ENCODE measurements around the gene SCARB1. TPM values are rescaled to one million over a fixed set of nuclear protein-coding genes. Genes with fewer than 3 reads are reported as not detected.
A peak's percentile ranks its signal among the peaks of the same experiment; 100 is the strongest.

Gene SCARB1
- total RNA-seq, 1 experiment from 2014 or later: 4.1 TPM

DNA sequence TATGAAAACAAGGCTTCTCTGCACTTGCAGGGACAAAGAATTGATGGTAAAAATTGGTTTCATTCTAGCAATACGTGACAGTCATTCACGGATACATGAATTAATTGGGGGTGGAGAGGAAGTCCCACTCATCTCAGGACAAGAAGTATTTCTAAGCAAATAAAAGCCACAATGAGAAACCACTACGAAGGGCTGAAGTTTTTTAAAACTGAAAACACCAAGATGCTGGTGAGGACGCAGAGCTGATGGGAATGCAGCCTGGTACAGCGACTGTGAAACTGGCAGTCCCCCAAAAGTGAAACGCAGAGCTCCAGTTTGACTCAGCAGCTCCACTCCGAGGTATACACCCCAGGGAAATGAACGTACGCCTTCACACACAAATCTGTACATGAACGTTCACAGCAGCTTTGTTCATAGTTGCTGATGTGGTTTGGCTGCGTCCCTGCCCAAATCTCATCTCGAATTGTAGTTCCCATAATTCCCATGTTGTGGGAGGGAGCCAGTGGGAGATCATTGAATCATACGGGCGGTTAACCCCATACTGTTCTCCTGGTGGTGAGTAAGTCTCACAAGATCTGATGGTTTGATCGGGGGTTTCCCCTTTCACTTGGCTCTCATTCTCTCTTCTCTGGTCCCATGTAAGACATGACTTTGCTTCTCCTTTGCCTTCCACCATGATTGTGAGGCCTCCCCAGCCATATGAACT lies 89.0 kb downstream of the SCARB1 start:
- DNase-seq (ENCODE audit: low read depth): peak; percentile 91

GRCh38 chr12:124774054-124774461 lies 89.6 kb downstream of the SCARB1 start:
- no peak for DNase-seq (ENCODE audit: low read depth)

DNA sequence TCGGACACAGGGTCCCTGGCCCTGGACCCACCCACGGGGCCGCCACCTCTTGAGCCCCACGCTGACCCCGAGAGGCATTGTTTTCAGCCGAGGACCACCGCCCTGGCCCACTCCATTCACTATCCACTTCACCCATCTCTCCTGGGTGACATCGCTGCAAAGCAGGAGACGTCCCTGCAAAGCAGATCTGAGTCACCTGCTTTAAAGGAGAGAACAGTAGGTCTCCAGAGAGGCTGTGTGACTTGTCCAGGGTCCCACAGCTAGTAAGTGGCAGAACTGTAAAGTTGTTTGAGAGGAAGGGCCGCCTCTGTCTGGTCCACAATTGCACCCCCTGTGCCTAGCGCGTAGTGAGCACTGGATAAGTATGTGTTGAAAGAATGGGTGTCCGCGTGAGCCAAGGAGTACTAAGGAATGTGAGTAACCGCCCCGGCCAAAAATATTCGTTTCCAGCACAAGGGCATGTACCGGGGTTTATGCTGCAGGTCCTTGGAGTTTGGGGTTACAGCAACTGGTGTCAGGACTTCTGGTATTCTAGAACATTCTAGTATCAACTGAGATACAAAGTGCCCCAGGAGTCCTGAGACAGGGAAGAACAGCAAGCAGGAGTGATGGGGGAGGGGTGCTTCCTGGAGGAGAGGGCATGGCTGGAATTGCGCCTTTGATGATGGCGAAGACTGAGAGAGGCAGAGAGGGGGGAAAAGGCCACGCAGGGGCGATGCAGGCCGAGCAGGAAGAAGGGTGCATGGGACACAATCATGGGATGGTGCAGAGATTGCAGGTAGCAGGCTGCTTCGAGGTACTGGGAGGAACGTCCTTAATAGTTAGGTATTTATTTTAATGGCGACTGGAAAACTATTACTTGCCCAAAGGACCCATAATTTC lies 91.1 kb downstream of the SCARB1 start:
- no peak for DNase-seq (ENCODE audit: low read depth)

- DNase-seq (ENCODE audit: low read depth): peak; percentile 86
Measured at GRCh38 chr12:124771462-124772288, 92.0 kb downstream of the SCARB1 start.

DNA sequence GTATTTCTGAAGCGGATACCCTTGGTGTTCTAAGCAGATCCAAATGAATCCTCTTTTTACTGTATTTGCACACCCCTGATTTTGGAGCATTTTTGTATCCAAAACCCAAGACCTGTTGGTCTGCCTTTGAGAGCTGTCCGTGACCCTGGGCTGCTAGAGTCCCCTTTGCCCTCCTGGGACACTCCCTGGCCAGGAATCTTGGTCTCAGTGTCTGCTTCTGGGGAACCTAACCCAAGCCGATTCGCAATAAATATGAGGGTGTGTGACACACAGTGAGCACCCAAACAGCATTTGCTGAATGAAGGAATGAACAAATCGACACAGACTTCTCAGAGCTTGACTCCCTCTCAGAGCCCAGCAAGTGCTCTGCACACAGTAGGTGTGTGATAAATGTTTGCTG lies 92.9 kb downstream of the SCARB1 start:
- no peak for DNase-seq (ENCODE audit: low read depth)

DNA sequence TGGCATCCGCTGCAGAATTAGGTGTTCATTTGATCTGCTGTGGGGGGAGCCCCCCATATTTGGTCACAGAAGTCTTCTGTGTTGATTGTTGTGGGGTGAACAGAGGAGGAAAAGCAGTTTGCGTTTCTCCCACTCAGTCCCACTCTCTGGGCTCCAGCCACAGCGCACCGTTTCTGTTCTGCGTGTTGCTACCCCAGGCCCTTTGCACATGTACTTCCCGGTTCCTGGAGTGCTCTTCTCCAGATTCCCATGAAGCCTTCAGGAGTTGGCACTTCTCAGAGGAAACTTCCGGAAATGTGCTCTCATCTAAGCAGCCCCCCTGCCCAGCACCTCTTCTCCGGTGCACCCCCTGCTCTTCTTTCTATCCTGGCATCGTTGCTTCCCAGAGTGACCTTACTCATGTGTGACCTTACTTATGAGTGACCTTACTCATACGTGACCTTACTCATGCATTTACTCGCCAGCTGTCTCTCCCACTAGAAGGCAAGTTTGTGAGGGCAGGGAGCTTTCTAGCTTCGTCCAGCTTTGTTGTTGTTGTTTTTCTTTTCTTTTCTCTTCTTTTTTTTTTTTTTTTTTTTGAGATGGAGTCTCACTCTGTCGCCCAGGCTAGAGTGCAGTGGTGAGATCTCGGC lies 93.7 kb downstream of the SCARB1 start:
- no peak for DNase-seq (ENCODE audit: low read depth)

DNA sequence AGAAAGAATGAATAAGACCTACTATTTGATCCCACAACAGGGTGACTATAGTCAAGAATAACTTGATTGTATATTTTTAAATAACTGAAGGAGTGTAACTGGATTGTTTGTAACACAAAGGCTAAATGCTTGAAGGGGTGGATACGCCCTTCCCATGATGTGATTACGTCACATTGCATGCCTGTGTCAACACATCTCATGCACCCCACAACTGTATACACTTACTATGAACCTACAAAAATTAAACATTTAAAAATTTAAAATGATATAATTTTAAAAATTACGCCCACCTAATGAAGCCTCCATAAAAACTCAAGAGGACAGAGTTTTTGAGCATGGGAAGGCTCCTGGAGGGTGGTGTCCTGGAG lies 94.5 kb downstream of the SCARB1 start:
- no peak for DNase-seq (ENCODE audit: low read depth)

- DNase-seq (ENCODE audit: low read depth): peak; percentile 57
Measured at GRCh38 chr12:124768452-124769162, 95.1 kb downstream of the SCARB1 start.

DNA sequence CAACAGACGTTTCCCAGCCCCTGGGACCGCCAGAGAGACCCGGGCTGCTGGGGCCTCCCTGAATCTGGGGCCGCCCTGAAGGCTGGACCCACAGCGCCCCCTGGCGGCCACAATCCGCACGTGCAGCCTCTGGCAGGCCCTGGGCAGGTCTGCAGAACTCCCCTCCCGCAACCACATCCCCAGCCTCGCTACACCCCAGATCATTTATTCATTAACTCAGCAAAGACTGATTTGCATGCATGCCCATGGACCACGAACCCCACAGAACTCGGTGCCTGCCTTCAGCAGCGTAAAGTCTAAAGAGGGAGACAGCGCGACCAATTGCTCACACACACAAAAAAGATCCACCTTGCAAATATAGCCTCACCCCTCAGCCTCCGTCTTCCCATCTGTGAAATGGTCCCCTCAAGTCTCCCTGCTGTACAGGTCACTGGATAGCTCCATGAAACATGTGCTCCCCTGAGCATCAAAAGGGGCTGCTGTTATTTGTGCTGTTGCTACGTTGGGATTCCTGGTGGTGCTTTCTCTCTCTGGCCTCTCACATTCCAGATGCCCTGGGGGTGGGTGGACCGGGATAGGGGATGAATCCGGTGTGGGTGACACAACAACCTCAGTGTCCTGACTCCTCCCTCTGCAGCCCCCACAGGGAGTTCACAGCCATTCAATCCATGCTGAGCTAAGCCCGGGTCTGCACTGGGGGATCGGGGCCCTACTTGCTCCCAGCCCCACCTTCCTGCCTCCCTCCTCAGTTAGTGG lies 96.4 kb downstream of the SCARB1 start:
- peak; percentile 85 for DNase-seq (ENCODE audit: low read depth)

- no peak for DNase-seq (ENCODE audit: low read depth)
Measured at GRCh38 chr12:124766727-124767065, 97.0 kb downstream of the SCARB1 start.

- no peak for DNase-seq (ENCODE audit: low read depth)
Measured at GRCh38 chr12:124765581-124766489, 97.8 kb downstream of the SCARB1 start.

DNA sequence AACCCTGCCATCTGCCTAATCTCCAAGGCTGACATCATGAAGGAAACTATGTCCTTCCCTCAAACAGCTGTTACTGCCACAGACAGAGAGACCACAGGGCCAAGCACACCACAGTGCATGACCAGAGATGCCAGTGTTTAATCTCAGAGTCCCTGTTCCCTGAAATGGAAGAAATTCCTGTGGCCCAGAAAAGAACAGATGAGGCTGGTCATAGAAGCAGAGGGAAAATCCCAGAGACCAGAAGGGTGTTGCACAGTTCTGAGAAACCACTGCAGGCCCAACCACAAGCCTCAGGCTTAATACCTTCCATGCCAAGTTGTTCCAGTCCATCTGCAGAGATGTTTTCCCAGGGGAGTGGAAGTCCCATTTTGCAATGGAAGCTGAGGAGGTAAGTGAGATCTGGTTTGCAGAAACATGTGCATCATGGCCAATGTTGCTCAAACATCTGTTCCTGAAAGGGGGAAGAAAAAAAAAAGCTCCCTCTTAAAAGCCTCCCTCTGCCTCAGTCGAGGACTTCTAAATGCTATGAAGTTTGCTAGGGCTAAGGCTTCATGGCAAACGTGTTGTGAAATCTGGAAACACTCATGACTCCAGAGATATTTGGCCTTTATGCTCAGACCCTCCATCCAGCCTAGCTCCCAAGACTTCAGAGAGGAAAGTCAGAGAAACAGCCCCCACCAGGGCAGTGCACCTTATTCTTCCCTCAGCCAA lies 98.6 kb downstream of the SCARB1 start:
- peak; percentile 75 for DNase-seq (ENCODE audit: low read depth)

GRCh38 chr12:124764451-124764850 lies 99.2 kb downstream of the SCARB1 start:
- DNase-seq (ENCODE audit: low read depth): peak; percentile 65

DNA sequence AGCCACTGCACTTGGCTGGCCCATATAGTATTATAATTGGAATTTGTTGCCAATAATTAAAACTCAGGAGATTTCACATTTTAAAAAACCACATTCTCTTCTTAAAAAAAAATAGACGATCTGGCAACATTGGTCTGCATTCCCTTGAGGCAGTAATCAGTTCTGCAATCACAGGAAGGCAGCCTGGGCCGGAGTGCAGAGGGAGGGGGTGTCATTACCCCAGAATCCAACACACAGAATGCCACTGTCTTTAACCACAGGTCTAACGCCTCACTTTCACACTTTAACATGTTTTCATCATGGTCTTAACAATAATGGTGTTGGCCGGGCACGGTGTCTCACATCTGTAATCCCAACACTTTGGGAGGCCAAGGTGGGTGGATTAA lies 100.1 kb downstream of the SCARB1 start:
- DNase-seq (ENCODE audit: low read depth): no peak

DNA sequence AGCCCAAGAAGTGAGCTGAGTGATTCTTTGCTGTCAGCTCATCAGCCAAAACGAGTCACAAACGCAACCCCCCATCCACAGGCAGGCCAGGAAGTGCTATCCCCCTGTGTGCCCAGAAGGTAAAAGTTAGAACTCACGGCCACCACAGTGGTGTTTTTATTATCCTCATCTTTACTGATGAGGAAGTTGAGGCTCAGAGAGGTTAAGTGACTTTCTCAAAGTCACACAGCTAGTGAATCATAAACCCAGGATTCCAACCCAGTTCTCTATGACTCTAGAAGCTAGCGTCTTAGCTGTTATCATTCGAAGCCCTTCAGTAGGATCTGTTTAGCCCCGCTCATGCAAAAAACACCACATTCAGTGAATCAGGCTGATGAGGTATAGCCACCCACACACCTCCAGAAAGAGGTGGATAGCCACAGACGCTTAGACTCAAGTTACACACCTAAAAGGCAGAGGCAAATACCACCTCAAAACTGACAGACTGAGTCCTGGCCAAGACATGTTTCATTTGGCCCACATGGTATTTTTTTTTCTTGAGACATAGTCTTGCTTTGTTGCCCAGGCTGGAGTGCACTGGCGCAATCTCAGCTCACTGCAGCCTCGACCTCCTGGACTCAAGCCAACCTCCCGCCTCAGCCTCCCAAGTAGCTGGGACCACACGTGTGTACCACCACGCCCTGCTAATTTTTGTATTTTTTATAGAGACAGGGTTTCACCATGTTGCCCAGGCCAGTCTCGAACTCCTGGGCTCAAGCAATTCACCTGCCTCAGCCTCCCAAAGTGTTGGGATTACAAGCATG lies 100.7 kb downstream of the SCARB1 start:
- DNase-seq (ENCODE audit: low read depth): no peak

GRCh38 chr12:124762384-124762783 lies 101.3 kb downstream of the SCARB1 start:
- no peak for DNase-seq (ENCODE audit: low read depth)

DNA sequence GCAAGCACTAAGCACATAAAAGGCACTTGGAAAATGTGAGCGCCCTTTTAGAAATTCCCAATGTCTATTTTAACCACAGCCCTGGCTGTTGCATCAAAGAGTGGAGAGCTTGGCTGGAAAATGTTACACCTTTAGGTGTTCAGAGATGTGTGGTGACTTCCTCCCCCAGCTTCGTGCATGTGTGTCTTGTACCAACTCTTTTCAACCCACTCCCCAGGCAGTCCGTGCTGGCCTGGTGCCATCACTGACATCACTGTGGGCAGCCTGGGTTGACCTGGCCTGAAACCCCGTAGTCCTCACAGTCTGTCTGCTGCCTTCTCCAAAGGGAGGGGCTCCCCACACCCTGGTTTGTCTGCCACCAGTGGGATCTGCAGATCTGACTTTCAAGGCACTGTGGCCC lies 101.8 kb downstream of the SCARB1 start:
- no peak for DNase-seq (ENCODE audit: low read depth)

DNA sequence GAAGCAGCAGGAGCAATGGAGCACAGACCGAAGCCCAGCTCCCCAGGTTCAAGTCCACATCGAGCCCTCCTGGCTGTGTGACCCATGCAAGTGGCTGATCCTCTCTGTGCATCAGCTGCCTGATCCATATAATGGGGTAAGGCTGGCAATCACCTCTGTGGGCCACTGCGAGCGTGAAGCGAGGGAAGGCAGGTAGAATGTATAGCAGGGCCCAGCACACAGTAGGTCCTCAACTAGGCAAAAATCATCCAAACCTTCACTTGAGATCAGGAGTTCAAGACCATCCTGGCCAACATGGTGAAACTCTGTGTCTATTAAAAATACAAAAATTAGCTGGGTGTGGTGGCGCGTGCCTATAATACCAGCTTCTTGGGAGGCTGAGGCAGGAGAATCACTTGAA lies 102.6 kb downstream of the SCARB1 start:
- no peak for DNase-seq (ENCODE audit: low read depth)
